SK-N-SH treated with all-trans-retinoic acid at 6 μM for 48 hours (cell line): Measurements from ENCODE around the gene DVL1.

Source experiments
- ATAC-seq: fragments of 200-7000 bp; cut with Tn5 transposase; 3 replicates; pipeline ENCODE4 v1.9.1; 2020; ENCODE audit warnings: mild to moderate bottlenecking, moderate library complexity
- BACH2 ChIP-seq: fragments of 250-450 bp; sonication (Bioruptor Pico); IDR thresholded peaks from 2 replicates; pipeline ENCODE4 v1.9.0; 2021; ENCODE audit warnings: mild to moderate bottlenecking, borderline replicate concordance
- CREB5 ChIP-seq: fragments of 250-450 bp; sonication (Bioruptor Pico); IDR thresholded peaks from 2 replicates; pipeline ENCODE4 v1.5.1; 2020; ENCODE audit warnings: low read depth, mild to moderate bottlenecking, moderate library complexity
- CSDC2 ChIP-seq: fragments of 250-450 bp; sonication (Bioruptor Pico); IDR thresholded peaks from 2 replicates; pipeline ENCODE4 v1.5.0; 2020; ENCODE audit warnings: mild to moderate bottlenecking, moderate library complexity
- CSRNP3 ChIP-seq: fragments of 250-450 bp; sonication (Bioruptor Pico); IDR thresholded peaks from 2 replicates; pipeline ENCODE4 v1.5.1; 2021; ENCODE audit warnings: mild to moderate bottlenecking, moderate library complexity
- GLIS3 ChIP-seq: fragments of 250-450 bp; sonication (Bioruptor Pico); IDR thresholded peaks from 2 replicates; pipeline ENCODE4 v1.5.0; 2020; ENCODE audit warnings: mild to moderate bottlenecking, moderate library complexity
- ISL1 ChIP-seq: fragments of 250-450 bp; sonication (Bioruptor Pico); IDR thresholded peaks from 2 replicates; pipeline ENCODE4 v2.1.2; 2022; ENCODE audit warnings: mild to moderate bottlenecking, moderate library complexity
- OSR1 ChIP-seq: fragments of 250-450 bp; sonication (Bioruptor Pico); IDR thresholded peaks from 2 replicates; pipeline ENCODE4 v1.8.0; 2022; ENCODE audit warnings: moderate library complexity, mild to moderate bottlenecking, inconsistent platforms
- PATZ1 ChIP-seq: fragments of 250-450 bp; sonication (Bioruptor Pico); IDR thresholded peaks from 2 replicates; pipeline ENCODE4 v1.8.0; 2020; ENCODE audit warnings: mild to moderate bottlenecking, moderate library complexity, borderline replicate concordance
- POU6F1 ChIP-seq: fragments of 250-450 bp; sonication (Bioruptor Pico); IDR thresholded peaks from 2 replicates; pipeline ENCODE4 v1.8.0; 2021; ENCODE audit warnings: low read depth, mild to moderate bottlenecking, moderate library complexity, borderline replicate concordance
- PPARA ChIP-seq: fragments of 250-450 bp; sonication (Bioruptor Pico); IDR thresholded peaks from 2 replicates; pipeline ENCODE4 v1.5.0; 2020; ENCODE audit warnings: mild to moderate bottlenecking, borderline replicate concordance
- RARB ChIP-seq: fragments of 250-450 bp; sonication (Bioruptor Pico); IDR thresholded peaks from 2 replicates; pipeline ENCODE4 v1.8.0; 2021; ENCODE audit warnings: mild to moderate bottlenecking, moderate library complexity
- SNAI2 ChIP-seq: fragments of 250-450 bp; sonication (Bioruptor Pico); IDR thresholded peaks from 2 replicates; pipeline ENCODE4 v1.5.0; 2020; ENCODE audit warnings: mild to moderate bottlenecking, moderate library complexity
- TCF4 ChIP-seq: fragments of 250-450 bp; sonication (Bioruptor Pico); IDR thresholded peaks from 2 replicates; pipeline ENCODE4 v1.8.0; 2021; ENCODE audit warnings: mild to moderate bottlenecking, moderate library complexity, borderline replicate concordance
- TOX ChIP-seq: fragments of 250-450 bp; sonication (Bioruptor Pico); IDR thresholded peaks from 2 replicates; pipeline ENCODE4 v1.8.0; 2021; ENCODE audit warnings: mild to moderate bottlenecking, moderate library complexity, borderline replicate concordance
- TSHZ2 ChIP-seq: fragments of 250-450 bp; sonication (Bioruptor Pico); IDR thresholded peaks from 2 replicates; pipeline ENCODE4 v1.5.0; 2020; ENCODE audit warnings: mild to moderate bottlenecking, moderate library complexity
- ZFP3 ChIP-seq: fragments of 250-450 bp; sonication (Bioruptor Pico); IDR thresholded peaks from 2 replicates; pipeline ENCODE4 v1.5.0; 2020; ENCODE audit warnings: mild to moderate bottlenecking, moderate library complexity

Gene DVL1

GRCh38 chr1:1356796-1357401 is 7.7 kb upstream of the DVL1 start:
- ATAC-seq: no peak
- TF ChIP-seq ZFP3 (CRISPR knock-in tag): no peak
- no peak for TF ChIP-seq TCF4
- TF ChIP-seq PATZ1 (CRISPR knock-in tag): no peak
- no peak for TF ChIP-seq POU6F1 (CRISPR knock-in tag)
- TF ChIP-seq TSHZ2 (CRISPR knock-in tag): no peak
- no peak for TF ChIP-seq RARB (CRISPR knock-in tag)
- TF ChIP-seq GLIS3 (CRISPR knock-in tag): no peak
- no peak for TF ChIP-seq PPARA (CRISPR knock-in tag)
- no peak for TF ChIP-seq TOX (CRISPR knock-in tag)
- TF ChIP-seq, all 23 proteins: peak for 0

- TF ChIP-seq BACH2: no peak
- no peak for TF ChIP-seq SNAI2 (CRISPR knock-in tag)
- no peak for TF ChIP-seq CSDC2 (CRISPR knock-in tag)
- no peak for TF ChIP-seq CSRNP3 (CRISPR knock-in tag)
- no peak for TF ChIP-seq TSHZ2 (CRISPR knock-in tag)
- no peak for TF ChIP-seq ISL1 (CRISPR knock-in tag)
- TF ChIP-seq ZFP3 (CRISPR knock-in tag): no peak
- no peak for TF ChIP-seq CREB5 (CRISPR knock-in tag)
Measured at GRCh38 chr1:1356166-1356795, 7.1 kb upstream of the DVL1 start.

GRCh38 chr1:1355416-1355815 is 6.2 kb upstream of the DVL1 start:
- peak; percentile 25 for ATAC-seq

More at GRCh38 chr1:1356166-1356795, 7.1 kb upstream of the DVL1 start:
- no peak for ATAC-seq

More at GRCh38 chr1:1355416-1355815, 6.2 kb upstream of the DVL1 start:
- TF ChIP-seq OSR1 (CRISPR knock-in tag) (no peak), SNAI2 (CRISPR knock-in tag) (0 out of 2 replicates have a peak, but pooled peaks have one; percentile 57)
